HCT116 (cell line): ENCODE measurements around the gene CACNB2.

Experiments
- POLR2AphosphoS5 ChIP-seq: IDR thresholded peaks from 2 replicates; pipeline ENCODE4 v1.6.1; 2011; ENCODE audit warnings: mild to moderate bottlenecking, low read depth, low read length, moderate library complexity
- RAD21 ChIP-seq: IDR thresholded peaks from 2 replicates; pipeline ENCODE4 v1.6.1; 2012; ENCODE audit warnings: low read depth, mild to moderate bottlenecking
- ZNF274 ChIP-seq: fragments of 200-500 bp; sonication (Bioruptor generic); IDR thresholded peaks from 2 replicates; pipeline ENCODE4 v1.6.1; 2014; ENCODE audit warnings: mild to moderate bottlenecking, low read depth, low read length, inconsistent platforms

GRCh38 chr10:18343573-18343972, 203.3 kb downstream of the CACNB2 start:
- TF ChIP-seq ZNF274 (no peak), POLR2AphosphoS5 (no peak), RAD21 (no peak)
